OCI-LY3 (cell line): Measurements from ENCODE around the gene RIF1.

Experiments
- H2AFZ ChIP-seq: fragments of 200-600, 300-600 bp; shearing (Covaris generic); 2 replicates; pipeline ENCODE4 v1.6.0; 2014; ENCODE audit warnings: antibody characterized with exemption, low read depth, low read length
- H3K27ac ChIP-seq: fragments of 200-600, 300-600 bp; sonication (generic); 2 replicates; pipeline ENCODE4 v1.5.1; 2014; ENCODE audit warnings: mild to moderate bottlenecking, low read length, moderate library complexity, mixed read lengths
- H3K27me3 ChIP-seq: fragments of 200-600, 300-600 bp; sonication (generic); 2 replicates; pipeline ENCODE4 v1.6.1; 2014; ENCODE audit warnings: low read depth, low read length, mixed read lengths
- H3K36me3 ChIP-seq: fragments of 200-600, 300-600 bp; sonication (generic); replicated peaks from 2 replicates; pipeline ENCODE3; 2014; ENCODE audit warnings: low read depth, low read length, mixed read lengths
- H3K4me1 ChIP-seq: fragments of 300-600, 200-600 bp; sonication (generic); 2 replicates; pipeline ENCODE4 v1.6.1; 2014; ENCODE audit warnings: low read length, mixed read lengths
- H3K4me2 ChIP-seq: fragments of 200-600, 300-600 bp; sonication (generic); 2 replicates; pipeline ENCODE4 v1.6.1; 2014; ENCODE audit warnings: low read length, mixed read lengths
- H3K4me3 ChIP-seq: fragments of 300-600, 200-600 bp; sonication (generic); 2 replicates; pipeline ENCODE4 v1.5.1; 2014; ENCODE audit warnings: antibody characterized with exemption, mild to moderate bottlenecking, low read length, moderate library complexity
- H3K79me2 ChIP-seq: fragments of 300-600, 200-600 bp; shearing (Covaris generic); 2 replicates; pipeline ENCODE4 v1.6.1; 2014; ENCODE audit warnings: mild to moderate bottlenecking, low read length, mixed read lengths
- H3K9ac ChIP-seq: fragments of 300-600, 200-600 bp; shearing (Covaris generic); 2 replicates; pipeline ENCODE4 v1.6.0; 2014; ENCODE audit warnings: mild to moderate bottlenecking, low read length, moderate library complexity
- H3K9me3 ChIP-seq: fragments of 200-600, 300-600 bp; shearing (Covaris generic); 2 replicates; pipeline ENCODE4 v1.6.1; 2014; ENCODE audit warnings: low read length, mixed read lengths; ENCODE audit not compliant: insufficient read depth
- H4K20me1 ChIP-seq: fragments of 200-600, 300-600 bp; sonication (generic); 2 replicates; pipeline ENCODE4 v1.6.1; 2016; ENCODE audit warnings: low read length, mixed read lengths; ENCODE audit not compliant: insufficient read depth
- EZH2phosphoT487 ChIP-seq: fragments of 200-600 bp; shearing (Covaris generic); IDR thresholded peaks from 2 replicates; pipeline ENCODE4 v1.6.1; 2018; ENCODE audit warnings: antibody characterized with exemption, mixed run types, low read depth
- TF ChIP-seq, protein P1 (sequence below): fragments of 200-600, 300-600 bp; sonication (generic); IDR thresholded peaks from 2 replicates; pipeline ENCODE4 v1.5.1; 2014; ENCODE audit warnings: antibody characterized with exemption, low read length, low read depth

RIF1 gene

DNA sequence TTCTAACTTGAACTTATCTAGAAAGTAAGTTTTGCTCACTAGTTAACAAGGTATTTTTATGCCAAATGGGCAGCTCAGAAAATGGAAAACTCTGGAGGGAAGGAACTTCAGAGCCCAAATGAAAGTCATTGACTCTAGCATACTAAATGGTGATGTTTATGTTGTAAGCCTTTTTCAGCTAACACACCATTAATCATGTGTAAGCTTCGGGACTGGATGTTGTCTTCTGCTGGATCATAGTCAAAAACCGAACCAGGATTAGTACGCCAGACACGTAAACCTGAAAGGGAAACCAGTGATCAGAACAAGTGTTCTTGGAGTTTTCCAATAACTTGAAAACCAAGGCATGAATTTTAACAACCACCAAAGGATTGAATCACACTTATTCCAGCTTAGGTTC is 81.8 kb downstream of the RIF1 start:
- no peaks in the 10 kb centered on the region for H3K27me3 ChIP-seq
- no peak overlapping the region for H3K4me2 ChIP-seq
- H3K4me1 ChIP-seq = no peaks in the 10 kb centered on the region
- peaks cover 14% of the 10 kb centered on the region for H3K36me3 ChIP-seq
- no peak overlapping the region for H3K4me3 ChIP-seq
- no peak overlapping the region for H2AFZ ChIP-seq
- H4K20me1 ChIP-seq = no peaks in the 10 kb centered on the region
- no peaks in the 10 kb centered on the region for H3K79me2 ChIP-seq
- no peaks in the 10 kb centered on the region for H3K9me3 ChIP-seq
- no peak overlapping the region for H3K9ac ChIP-seq
- TF ChIP-seq EZH2phosphoT487 = no peak
- TF ChIP-seq, protein P1, sequence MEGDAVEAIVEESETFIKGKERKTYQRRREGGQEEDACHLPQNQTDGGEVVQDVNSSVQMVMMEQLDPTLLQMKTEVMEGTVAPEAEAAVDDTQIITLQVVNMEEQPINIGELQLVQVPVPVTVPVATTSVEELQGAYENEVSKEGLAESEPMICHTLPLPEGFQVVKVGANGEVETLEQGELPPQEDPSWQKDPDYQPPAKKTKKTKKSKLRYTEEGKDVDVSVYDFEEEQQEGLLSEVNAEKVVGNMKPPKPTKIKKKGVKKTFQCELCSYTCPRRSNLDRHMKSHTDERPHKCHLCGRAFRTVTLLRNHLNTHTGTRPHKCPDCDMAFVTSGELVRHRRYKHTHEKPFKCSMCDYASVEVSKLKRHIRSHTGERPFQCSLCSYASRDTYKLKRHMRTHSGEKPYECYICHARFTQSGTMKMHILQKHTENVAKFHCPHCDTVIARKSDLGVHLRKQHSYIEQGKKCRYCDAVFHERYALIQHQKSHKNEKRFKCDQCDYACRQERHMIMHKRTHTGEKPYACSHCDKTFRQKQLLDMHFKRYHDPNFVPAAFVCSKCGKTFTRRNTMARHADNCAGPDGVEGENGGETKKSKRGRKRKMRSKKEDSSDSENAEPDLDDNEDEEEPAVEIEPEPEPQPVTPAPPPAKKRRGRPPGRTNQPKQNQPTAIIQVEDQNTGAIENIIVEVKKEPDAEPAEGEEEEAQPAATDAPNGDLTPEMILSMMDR = no peak
- no peak overlapping the region for H3K27ac ChIP-seq

DNA sequence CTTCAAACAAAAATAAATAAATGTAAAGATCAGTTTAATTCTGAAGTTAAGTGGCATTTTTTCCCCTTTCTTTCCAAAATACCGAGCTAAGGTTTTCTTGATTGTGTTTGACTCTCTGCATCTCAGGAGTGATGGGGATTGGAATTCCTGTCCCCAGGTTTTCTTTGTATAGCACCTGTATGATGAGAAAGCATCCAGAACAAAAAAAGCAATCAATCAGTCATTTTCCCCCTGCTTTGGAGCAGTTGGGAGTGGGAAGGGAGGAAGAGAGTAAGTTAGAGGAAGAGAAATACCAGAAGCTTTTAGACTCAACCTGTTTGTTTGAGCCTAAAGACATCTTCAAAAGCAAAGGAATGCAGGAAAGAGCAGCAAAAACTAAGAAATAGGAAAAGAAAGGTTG is 88.5 kb downstream of the RIF1 start:
- H3K4me2 ChIP-seq = no peak overlapping the region
- H3K4me1 ChIP-seq = no peaks in the 10 kb centered on the region
- H3K9ac ChIP-seq = no peak overlapping the region
- H3K4me3 ChIP-seq = no peak overlapping the region
- H4K20me1 ChIP-seq = no peaks in the 10 kb centered on the region
- H3K9me3 ChIP-seq = no peaks in the 10 kb centered on the region
- no peak for TF ChIP-seq EZH2phosphoT487
- TF ChIP-seq, protein P1 = no peak
- H3K79me2 ChIP-seq = no peaks in the 10 kb centered on the region
- no peaks in the 10 kb centered on the region for H3K27me3 ChIP-seq
- H3K36me3 ChIP-seq = peaks cover 3% of the 10 kb centered on the region
- H2AFZ ChIP-seq = no peak overlapping the region
- no peak overlapping the region for H3K27ac ChIP-seq

DNA sequence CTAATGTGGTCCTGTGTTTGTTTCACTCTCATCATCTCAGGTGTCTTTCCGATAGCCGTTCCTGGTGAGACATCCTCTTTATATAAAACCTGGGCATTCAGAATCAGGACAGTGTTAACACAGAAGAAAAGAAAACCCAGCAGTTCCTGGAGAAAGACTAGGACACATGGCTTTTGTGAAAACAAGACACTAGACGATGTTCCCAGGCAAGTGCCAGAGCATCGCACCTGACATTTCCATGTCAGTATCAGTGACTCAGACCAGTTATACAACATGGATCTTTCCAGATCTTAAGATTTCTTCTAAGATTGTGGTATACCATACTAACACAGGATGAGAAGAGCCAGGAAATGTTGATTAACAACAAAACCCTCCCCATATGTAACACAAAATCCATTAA is 96.5 kb downstream of the RIF1 start:
- Histone ChIP-seq H3K36me3 (peaks cover 3% of the 10 kb centered on the region), H3K4me1 (no peaks in the 10 kb centered on the region), H3K27ac (no peak overlapping the region), H3K27me3 (no peaks in the 10 kb centered on the region), H3K9me3 (no peaks in the 10 kb centered on the region), H3K4me3 (no peak overlapping the region), H3K9ac (no peak overlapping the region), H2AFZ (no peak overlapping the region), H4K20me1 (no peaks in the 10 kb centered on the region), H3K79me2 (no peaks in the 10 kb centered on the region), H3K4me2 (no peak overlapping the region)
- TF ChIP-seq, protein P1 = no peak
- TF ChIP-seq EZH2phosphoT487 = no peak

DNA sequence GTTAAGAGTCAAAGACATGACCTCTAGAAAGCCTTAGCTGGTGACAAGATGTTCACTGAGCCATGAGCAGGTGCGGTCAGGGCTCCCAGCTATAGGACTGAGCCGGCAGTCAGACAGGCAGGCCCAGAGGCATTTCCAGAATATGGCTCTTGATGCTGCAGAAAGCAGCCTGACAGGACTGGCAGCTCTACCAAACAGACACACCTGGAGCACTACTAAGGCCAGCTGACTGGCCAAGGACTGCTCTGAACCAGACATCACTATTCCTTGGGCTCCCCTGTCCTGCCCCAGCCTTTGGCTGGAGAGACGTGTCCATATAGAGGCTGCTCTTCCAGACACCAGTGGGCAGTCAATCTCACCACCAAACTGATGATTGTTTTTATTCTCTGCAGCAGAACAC is 98.8 kb downstream of the RIF1 start:
- Histone ChIP-seq H3K9me3 (no peaks in the 10 kb centered on the region), H3K36me3 (peaks cover 7% of the 10 kb centered on the region), H3K4me1 (no peaks in the 10 kb centered on the region), H3K9ac (no peak overlapping the region), H3K4me3 (no peak overlapping the region), H3K27me3 (no peaks in the 10 kb centered on the region), H3K27ac (no peak overlapping the region), H4K20me1 (no peaks in the 10 kb centered on the region), H3K79me2 (no peaks in the 10 kb centered on the region), H2AFZ (no peak overlapping the region), H3K4me2 (no peak overlapping the region)
- no peak for TF ChIP-seq EZH2phosphoT487
- TF ChIP-seq, protein P1 = no peak
